DND-41 (cell line): ENCODE measurements around the gene CDH23.

Experiments used
- ATAC-seq: fragments of 200-7000 bp; cut with Tn5 transposase; 3 replicates; pipeline ENCODE4 v1.9.1; 2021; ENCODE audit warnings: low read depth; ENCODE audit not compliant: insufficient read depth
- DNase-seq: peaks from one replicate; pipeline ENCODE4 v3.0.0-alpha.2; 2020
- H2AFZ ChIP-seq: 2 replicates; pipeline ENCODE4 v1.6.0; 2012; ENCODE audit warnings: low read depth, low read length
- H3K27ac ChIP-seq: 2 replicates; pipeline ENCODE4 v1.5.1; 2012; ENCODE audit warnings: low read length, inconsistent platforms
- H3K27me3 ChIP-seq: fragments of 200-600 bp; sonication (generic); 2 replicates; pipeline ENCODE4 v1.6.0; 2012; ENCODE audit warnings: low read length, mild to moderate bottlenecking, inconsistent platforms; ENCODE audit not compliant: insufficient read depth, poor library complexity
- H3K36me3 ChIP-seq: 2 replicates; pipeline ENCODE4 v1.5.1; 2012; ENCODE audit warnings: low read length, inconsistent platforms; ENCODE audit not compliant: insufficient read depth
- H3K4me1 ChIP-seq: 2 replicates; pipeline ENCODE4 v1.5.1; 2012; ENCODE audit warnings: mild to moderate bottlenecking, low read length; ENCODE audit not compliant: insufficient read depth
- H3K4me2 ChIP-seq: 2 replicates; pipeline ENCODE4 v1.6.0; 2012; ENCODE audit warnings: mild to moderate bottlenecking, moderate library complexity, low read length, inconsistent platforms; ENCODE audit not compliant: insufficient read depth
- H3K4me3 ChIP-seq, 2 experiments: fragments of 200-600 bp in 1 of 2; shearing (Covaris generic) in 1 of 2; 2 replicates each; pipeline ENCODE4 v1.5.1; 2012 to 2016; ENCODE audit warnings: inconsistent platforms in 2 of 2, low read length in 2 of 2, mild to moderate bottlenecking in 2 of 2, low read depth in 1 of 2, moderate library complexity in 1 of 2
- H3K79me2 ChIP-seq: 2 replicates; pipeline ENCODE4 v1.6.0; 2012; ENCODE audit warnings: low read length, inconsistent platforms; ENCODE audit not compliant: insufficient read depth
- H3K9ac ChIP-seq: 2 replicates; pipeline ENCODE4 v1.6.0; 2012; ENCODE audit warnings: low read depth, mild to moderate bottlenecking, inconsistent platforms, low read length, moderate library complexity
- H3K9me3 ChIP-seq: 2 replicates; pipeline ENCODE4 v1.5.1; 2012; ENCODE audit warnings: low read length, moderate library complexity, mild to moderate bottlenecking, inconsistent platforms; ENCODE audit not compliant: insufficient read depth, severe bottlenecking
- H4K20me1 ChIP-seq: 2 replicates; pipeline ENCODE4 v1.6.0; 2012; ENCODE audit warnings: low read length; ENCODE audit not compliant: insufficient read depth
- CTCF ChIP-seq: IDR thresholded peaks from 2 replicates; pipeline ENCODE4 v1.5.1; 2012; ENCODE audit warnings: borderline replicate concordance, low read length, moderate library complexity, mild to moderate bottlenecking; ENCODE audit not compliant: poor library complexity, severe bottlenecking; ENCODE audit errors: extremely low read depth
- EZH2 ChIP-seq: IDR thresholded peaks from 3 replicates; pipeline ENCODE4 v1.6.1; 2012; ENCODE audit warnings: borderline replicate concordance, low read depth, mild to moderate bottlenecking, moderate library complexity, low read length, inconsistent platforms; ENCODE audit not compliant: severe bottlenecking

CDH23 gene

GRCh38 chr10:71620642-71621041 is 223.9 kb downstream of the CDH23 start:
- no peak for DNase-seq
- Histone ChIP-seq H3K4me3 (no peak overlapping the region), H2AFZ (no peak overlapping the region), H3K27ac (no peak overlapping the region), H3K4me1 (no peaks in the 10 kb centered on the region), H3K9me3 (no peaks in the 10 kb centered on the region), H3K27me3 (peaks cover 18% of the 10 kb centered on the region), H4K20me1 (no peaks in the 10 kb centered on the region; the same call in 1 of the 2 replicates), H3K4me2 (no peak overlapping the region), H3K36me3 (no peaks in the 10 kb centered on the region), H3K9ac (no peak overlapping the region), H3K79me2 (no peaks in the 10 kb centered on the region)
- TF ChIP-seq EZH2 (no peak), CTCF (no peak)
- no peak for ATAC-seq

- Histone ChIP-seq H2AFZ (no peak overlapping the region), H3K36me3 (no peaks in the 10 kb centered on the region), H3K4me2 (no peak overlapping the region), H3K79me2 (no peaks in the 10 kb centered on the region), H3K4me3 (no peak overlapping the region), H3K9me3 (no peaks in the 10 kb centered on the region), H3K27ac (no peak overlapping the region), H3K4me1 (no peaks in the 10 kb centered on the region), H3K9ac (no peak overlapping the region), H3K27me3 (peaks cover 20% of the 10 kb centered on the region), H4K20me1 (no peaks in the 10 kb centered on the region; the same call in 1 of the 2 replicates)
- DNase-seq = no peak
- ATAC-seq = no peak
- TF ChIP-seq CTCF (no peak), EZH2 (no peak)
Measured at GRCh38 chr10:71621231-71622153, 224.8 kb downstream of the CDH23 start.

- H3K4me1 ChIP-seq = no peaks in the 10 kb centered on the region
- H3K79me2 ChIP-seq = no peaks in the 10 kb centered on the region
- no peak for TF ChIP-seq CTCF
- TF ChIP-seq EZH2 = no peak
- H3K4me2 ChIP-seq = no peak overlapping the region
- no peak for ATAC-seq
- no peaks in the 10 kb centered on the region for H3K9me3 ChIP-seq
- no peak overlapping the region for H3K4me3 ChIP-seq
- peaks cover 25% of the 10 kb centered on the region for H3K27me3 ChIP-seq
- H2AFZ ChIP-seq = no peak overlapping the region
- H4K20me1 ChIP-seq = no peaks in the 10 kb centered on the region; the same call in 1 of the 2 replicates
- H3K36me3 ChIP-seq = no peaks in the 10 kb centered on the region
- no peak for DNase-seq
- H3K27ac ChIP-seq = no peak overlapping the region
- H3K9ac ChIP-seq = no peak overlapping the region
Measured at GRCh38 chr10:71622154-71622526, 225.4 kb downstream of the CDH23 start.
